Activated CD4-positive, alpha-beta T cell treated with anti-CD3 and anti-CD28 coated beads, Interleukin-2, amount 10 ng/mL, durations not matched to agents 7 days and 5 days (primary cell): ENCODE data around the gene DTNBP1. TPM values are rescaled to one million over a fixed set of nuclear protein-coding genes. Genes with fewer than 3 reads are reported as not detected.
"Not testable (repeated sequence)": the region's sequence is repeated elsewhere in the genome, so short reads cannot be mapped to it uniquely, and the experiment has no call there.

Experiments
- CTCF ChIA-PET: fragments of 350-600 bp; sonication (Branson Sonifier 250); formaldehyde crosslinking; loops from one replicate; lab custom pipeline; 2021; ENCODE audit warnings: antibody characterized with exemption; lab: Charles Lee
- POLR2A ChIA-PET: fragments of 350-600 bp; sonication (Branson Sonifier 250); formaldehyde crosslinking; loops from one replicate; lab custom pipeline; 2021; ENCODE audit warnings: antibody characterized with exemption; lab: Charles Lee
- DNase-seq: peaks from one replicate; pipeline ENCODE4 v3.0.0-alpha.2; 2020
- H3K27ac Mint-ChIP-seq: one replicate; pipeline ENCODE4 v1.8.0; 2021; ENCODE audit warnings: mild to moderate bottlenecking, moderate library complexity, mixed read lengths
- H3K27me3 Mint-ChIP-seq: one replicate; pipeline ENCODE4 v1.8.0; 2021; ENCODE audit warnings: mixed read lengths
- H3K36me3 Mint-ChIP-seq: one replicate; pipeline ENCODE4 v1.8.0; 2021; ENCODE audit warnings: low read depth, mixed read lengths
- H3K4me1 Mint-ChIP-seq: one replicate; pipeline ENCODE4 v1.8.0; 2021; ENCODE audit warnings: mixed read lengths
- H3K4me3 Mint-ChIP-seq: one replicate; pipeline ENCODE4 v1.8.0; 2021; ENCODE audit warnings: mild to moderate bottlenecking, moderate library complexity, mixed read lengths
- H3K9me3 Mint-ChIP-seq: one replicate; pipeline ENCODE4 v1.8.0; 2021; ENCODE audit warnings: mixed read lengths
- total RNA-seq, 2 experiments: library from RNA; stranded (reverse); gene quantifications; one replicate each; pipeline ENCODE4 v1.2.3, GENCODE V29; 2021

DTNBP1 gene
- total RNA-seq, 2 experiments from 2014 or later = 22.3 to 23.5 TPM

DNA sequence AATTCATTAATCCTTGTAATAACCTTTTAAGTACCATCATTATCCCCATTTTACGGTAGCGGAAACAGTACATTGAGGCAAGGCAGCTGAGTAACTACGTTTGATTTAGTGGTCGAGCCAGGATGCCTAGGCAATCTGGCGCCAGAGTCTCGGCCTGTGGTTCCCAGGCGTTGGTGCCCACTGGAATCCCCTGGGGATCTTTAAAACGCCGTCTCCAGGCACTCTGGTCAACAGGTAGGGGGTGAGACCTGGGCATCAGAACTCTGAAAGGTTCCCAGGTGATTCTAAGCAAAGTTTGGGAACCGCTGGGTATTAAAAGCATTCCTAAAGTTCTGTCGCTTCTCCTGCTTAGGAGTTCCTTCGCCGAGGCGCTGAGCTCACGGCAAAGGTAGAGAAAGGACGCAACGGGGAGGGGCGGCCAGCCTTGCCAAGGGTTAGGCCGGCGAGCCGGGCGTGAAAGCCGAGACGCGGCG, 939 bp downstream of the DTNBP1 start:
- no peaks in the 10 kb centered on the region for H3K9me3 Mint-ChIP-seq
- ChIA-PET POLR2A (no interaction called here), CTCF (interaction anchor here (0.6 to 1.1 kb wide), 2 partner anchors 232 to 431 kb away, joined by 3 read pairs; no protein-coding TSS in a partner anchor)
- peaks cover 19% of the 10 kb centered on the region for H3K27me3 Mint-ChIP-seq
- peak overlapping the region; percentile 80 for H3K4me3 Mint-ChIP-seq
- DNase-seq = no peak
- H3K36me3 Mint-ChIP-seq = peaks cover 16% of the 10 kb centered on the region
- H3K4me1 Mint-ChIP-seq = peaks cover 39% of the 10 kb centered on the region
- H3K27ac Mint-ChIP-seq = peak overlapping the region; percentile 84

DNA sequence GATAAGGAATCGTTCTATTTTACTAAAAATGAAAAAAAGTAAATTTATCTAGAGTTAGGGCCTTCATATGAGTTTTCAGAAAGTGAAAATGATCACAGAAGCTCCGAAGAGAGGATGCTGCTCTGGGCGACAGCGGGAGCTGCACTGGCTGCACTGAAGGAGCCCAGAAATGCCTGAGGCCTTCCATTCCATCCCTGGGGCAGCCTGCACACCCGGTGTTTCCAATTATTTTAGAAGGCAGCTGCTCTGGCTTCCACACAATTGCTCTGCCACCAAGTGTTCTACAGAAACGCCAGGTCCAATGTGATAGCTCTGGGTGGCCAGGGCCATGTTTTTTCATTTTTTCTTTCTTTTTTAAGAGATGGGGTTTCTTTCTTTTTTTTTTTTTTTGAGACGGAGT, 3.6 kb downstream of the DTNBP1 start:
- Mint-ChIP-seq H3K4me1 (peaks cover 43% of the 10 kb centered on the region), H3K36me3 (peaks cover 18% of the 10 kb centered on the region), H3K4me3 (no peak overlapping the region), H3K27ac (no peak overlapping the region), H3K9me3 (no peaks in the 10 kb centered on the region), H3K27me3 (peaks cover 9% of the 10 kb centered on the region)
- CTCF ChIA-PET = interaction anchor here (1.3 kb wide), 1 partner anchor 16 kb away, joined by 4 read pairs; no protein-coding TSS in a partner anchor
- POLR2A ChIA-PET = no interaction called here
- DNase-seq = no peak

DNA sequence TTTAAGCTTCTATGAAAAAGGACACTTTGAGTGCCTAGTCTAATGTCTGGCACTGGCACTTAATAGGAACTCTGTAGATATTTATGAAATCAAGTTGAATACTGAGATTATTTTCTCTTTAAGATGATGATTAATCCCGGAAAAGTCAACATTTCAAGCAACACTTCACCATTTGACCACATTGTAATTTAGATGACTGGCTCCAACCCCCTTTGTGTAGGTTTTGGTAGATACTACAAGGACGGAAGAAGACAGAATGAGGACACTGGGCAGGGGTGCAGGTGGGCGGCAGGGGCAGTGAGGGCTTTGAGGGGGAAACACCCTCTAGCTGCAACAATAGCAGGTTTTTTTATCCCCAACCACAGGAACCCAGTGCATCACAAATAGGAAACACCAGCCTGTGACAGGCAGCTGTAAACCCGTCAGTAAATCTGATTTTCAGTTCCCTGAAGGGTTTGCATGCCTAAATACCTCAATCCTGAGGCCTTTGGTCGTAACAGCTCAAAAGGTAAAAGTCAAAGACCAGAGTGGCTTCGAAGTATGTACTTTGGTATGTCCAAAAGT, 4.6 kb downstream of the DTNBP1 start:
- ChIA-PET POLR2A (no interaction called here), CTCF (interaction anchor here (1.3 kb wide), 1 partner anchor 15 kb away, joined by 4 read pairs; no protein-coding TSS in a partner anchor)
- Mint-ChIP-seq H3K36me3 (peaks cover 18% of the 10 kb centered on the region), H3K27ac (no peak overlapping the region), H3K4me3 (no peak overlapping the region), H3K9me3 (no peaks in the 10 kb centered on the region), H3K27me3 (no peaks in the 10 kb centered on the region), H3K4me1 (peaks cover 42% of the 10 kb centered on the region)
- no peak for DNase-seq

DNA sequence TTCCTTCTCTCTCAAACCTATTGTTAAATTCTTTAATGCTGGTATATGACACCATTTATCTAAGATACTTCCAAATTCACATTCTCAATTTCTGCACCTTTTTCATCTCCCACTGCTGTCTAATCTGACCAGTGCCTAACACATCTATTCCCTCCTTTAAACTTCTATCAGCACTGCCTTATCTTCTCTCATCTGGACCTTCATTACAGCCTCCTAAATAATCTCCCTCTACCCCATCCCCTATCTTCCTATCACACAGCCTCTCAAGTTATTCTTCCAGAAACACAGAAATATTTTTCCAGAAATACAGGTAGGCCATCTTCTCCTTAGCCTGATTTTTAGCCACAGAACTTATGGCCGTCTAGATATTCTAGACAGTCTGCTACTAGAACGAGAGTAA, 5.5 kb downstream of the DTNBP1 start:
- Mint-ChIP-seq H3K4me3 (no peak overlapping the region), H3K4me1 (peaks cover 45% of the 10 kb centered on the region), H3K36me3 (peaks cover 21% of the 10 kb centered on the region), H3K27me3 (no peaks in the 10 kb centered on the region), H3K27ac (no peak overlapping the region), H3K9me3 (no peaks in the 10 kb centered on the region)
- DNase-seq = no peak
- POLR2A ChIA-PET = no interaction called here
- CTCF ChIA-PET = no interaction called here

DNA sequence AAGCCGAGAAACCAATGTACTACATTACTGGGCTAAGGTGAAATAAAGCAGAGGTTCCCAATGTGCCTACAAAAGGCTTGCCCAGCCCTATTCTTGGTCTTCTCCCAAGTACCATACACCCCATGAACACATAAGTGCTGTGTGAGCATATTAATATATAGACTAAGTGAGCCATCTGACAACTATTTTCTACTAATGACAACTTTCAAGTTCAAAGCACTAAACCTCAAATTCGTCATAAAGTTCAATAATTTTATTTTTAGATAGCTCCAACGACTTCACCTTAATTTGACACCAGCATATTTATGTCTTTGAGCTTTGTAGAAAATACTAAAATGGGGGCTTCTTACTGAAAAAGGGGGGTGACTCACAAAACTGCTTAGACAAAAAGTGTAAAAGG, 6.7 kb downstream of the DTNBP1 start:
- ChIA-PET POLR2A (no interaction called here), CTCF (interaction anchor here (1.8 kb wide), 1 partner anchor 35 kb away, joined by 4 read pairs; no protein-coding TSS in a partner anchor)
- H3K27me3 Mint-ChIP-seq = no peaks in the 10 kb centered on the region
- H3K9me3 Mint-ChIP-seq = no peaks in the 10 kb centered on the region
- H3K4me3 Mint-ChIP-seq = no peak overlapping the region
- peaks cover 44% of the 10 kb centered on the region for H3K4me1 Mint-ChIP-seq
- no peak overlapping the region for H3K27ac Mint-ChIP-seq
- peaks cover 21% of the 10 kb centered on the region for H3K36me3 Mint-ChIP-seq
- no peak for DNase-seq

DNA sequence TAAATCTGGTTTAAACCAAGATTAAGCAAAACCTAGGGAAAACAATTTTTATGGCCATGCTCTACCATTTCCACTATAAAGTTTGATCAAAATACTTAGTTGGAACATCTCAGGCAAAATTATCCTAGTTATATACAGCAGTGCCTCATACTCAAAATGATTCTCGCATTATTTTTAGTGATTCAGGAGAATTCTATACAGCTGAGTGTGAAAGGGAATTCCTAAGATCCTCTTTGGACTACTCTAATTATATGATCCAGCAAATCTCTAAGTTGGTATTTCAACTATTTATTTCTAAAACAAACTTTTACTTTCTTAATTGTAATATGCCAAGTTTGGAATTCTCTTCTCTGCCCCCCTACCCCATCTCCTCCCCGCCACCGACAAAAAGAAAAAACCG, 8.6 kb downstream of the DTNBP1 start:
- H3K9me3 Mint-ChIP-seq = no peaks in the 10 kb centered on the region
- ChIA-PET POLR2A (no interaction called here), CTCF (no interaction called here)
- no peak overlapping the region for H3K27ac Mint-ChIP-seq
- H3K4me3 Mint-ChIP-seq = no peak overlapping the region
- peaks cover 34% of the 10 kb centered on the region for H3K4me1 Mint-ChIP-seq
- no peak for DNase-seq
- no peaks in the 10 kb centered on the region for H3K27me3 Mint-ChIP-seq
- H3K36me3 Mint-ChIP-seq = peaks cover 24% of the 10 kb centered on the region

DNA sequence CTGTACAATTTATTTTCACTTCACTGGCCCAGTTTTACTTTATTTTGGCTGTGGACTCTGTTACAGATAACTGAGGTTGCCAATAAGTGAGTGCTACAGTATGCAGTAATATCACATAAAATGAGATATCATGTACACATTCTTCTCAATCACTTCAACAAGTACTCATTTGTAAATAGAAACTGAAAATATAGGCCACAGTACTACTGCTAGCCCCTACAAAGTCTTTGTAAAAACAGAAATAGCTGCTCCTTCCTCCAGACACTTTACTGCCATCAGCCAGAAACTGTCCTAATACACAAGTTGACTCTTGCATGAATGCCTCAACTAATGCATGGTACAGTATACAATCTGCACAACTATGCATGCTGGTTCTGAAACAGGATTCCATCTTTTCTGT, 9.2 kb downstream of the DTNBP1 start:
- CTCF ChIA-PET = no interaction called here
- Mint-ChIP-seq H3K27me3 (no peaks in the 10 kb centered on the region), H3K27ac (no peak overlapping the region), H3K9me3 (no peaks in the 10 kb centered on the region), H3K36me3 (peaks cover 28% of the 10 kb centered on the region), H3K4me3 (no peak overlapping the region), H3K4me1 (peaks cover 31% of the 10 kb centered on the region)
- POLR2A ChIA-PET = interaction anchor here (0.6 kb wide), 1 partner anchor 439 kb away, joined by 3 read pairs; no protein-coding TSS in a partner anchor
- no peak for DNase-seq

DNA sequence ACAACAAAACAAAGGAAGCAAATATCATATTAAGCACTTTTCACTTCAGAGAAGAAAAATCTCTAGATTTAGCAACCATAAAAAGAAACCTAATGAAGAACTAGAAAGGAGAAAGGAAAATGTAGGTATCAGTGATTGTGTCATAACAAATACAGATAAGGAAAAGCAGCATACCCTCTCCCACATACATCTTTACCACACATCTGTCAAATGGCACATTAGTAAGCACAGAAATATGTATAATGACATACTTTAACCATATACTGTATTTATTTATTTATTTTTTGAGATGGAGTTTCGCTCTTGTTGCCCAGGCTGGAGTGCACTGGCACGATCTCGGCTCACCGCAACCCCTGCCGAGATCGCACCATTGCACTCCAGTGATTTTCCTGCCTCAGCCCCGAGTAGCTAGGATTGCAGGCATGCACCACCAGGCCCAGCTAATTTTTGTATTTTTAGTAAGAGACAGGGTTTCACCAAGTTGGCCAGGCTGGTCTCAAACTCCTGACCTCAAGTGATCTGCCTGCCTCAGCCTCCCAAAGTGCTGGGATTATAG, 12.7 kb downstream of the DTNBP1 start:
- H3K27me3 Mint-ChIP-seq, H3K27ac Mint-ChIP-seq, POLR2A ChIA-PET, CTCF ChIA-PET, DNase-seq, H3K4me3 Mint-ChIP-seq: not testable (repeated sequence)
- Mint-ChIP-seq H3K36me3 (peaks cover 55% of the 10 kb centered on the region), H3K9me3 (peaks cover 18% of the 10 kb centered on the region), H3K4me1 (peaks cover 25% of the 10 kb centered on the region)

DNA sequence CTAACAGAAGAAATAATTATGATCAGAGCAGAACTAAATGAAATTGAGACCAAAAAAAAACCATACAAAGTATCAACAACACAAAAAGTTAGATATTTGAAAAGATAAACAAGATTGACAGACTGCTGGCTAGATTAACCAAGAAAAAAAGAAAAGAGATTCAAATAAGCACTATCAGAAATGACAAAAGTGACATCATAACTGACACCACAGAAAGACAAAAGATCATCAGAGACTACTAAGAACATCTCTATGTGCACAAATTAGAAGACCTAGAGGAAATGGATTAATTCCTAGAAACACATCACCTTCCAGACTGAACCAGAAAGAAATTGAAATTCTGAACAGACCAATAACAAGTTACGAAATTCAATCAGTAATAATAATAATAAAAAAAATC, 17.9 kb downstream of the DTNBP1 start:
- Mint-ChIP-seq H3K27ac (no peak overlapping the region), H3K9me3 (peaks cover 37% of the 10 kb centered on the region), H3K4me1 (peaks cover 9% of the 10 kb centered on the region), H3K4me3 (no peak overlapping the region), H3K27me3 (no peaks in the 10 kb centered on the region), H3K36me3 (peaks cover 80% of the 10 kb centered on the region)
- no peak for DNase-seq
- ChIA-PET POLR2A (no interaction called here), CTCF (no interaction called here)

DNA sequence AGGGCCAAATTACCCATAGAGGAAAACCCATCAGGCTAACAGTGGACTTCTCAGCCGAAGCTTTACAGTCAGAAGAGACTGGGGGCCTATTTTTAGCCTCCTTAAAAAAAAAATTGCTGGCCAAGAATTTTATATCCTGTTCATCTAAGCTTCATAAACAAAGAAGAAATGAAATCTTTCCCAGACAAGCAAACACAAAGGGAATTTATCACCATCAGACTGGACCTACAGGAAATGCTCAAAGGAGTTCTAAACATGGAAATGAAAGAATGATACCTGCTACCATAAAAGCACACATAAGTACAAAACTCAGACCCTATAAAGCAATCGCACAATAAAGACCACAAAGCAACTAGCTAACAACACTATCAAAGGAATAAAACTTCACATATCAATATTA, 19.3 kb downstream of the DTNBP1 start:
- CTCF ChIA-PET = interaction anchor here (1.2 to 1.5 kb wide), 2 partner anchors 15 to 37 kb away, joined by 4 read pairs; no protein-coding TSS in a partner anchor
- Mint-ChIP-seq H3K9me3 (peaks cover 39% of the 10 kb centered on the region), H3K4me1 (peaks cover 7% of the 10 kb centered on the region), H3K36me3 (peaks cover 77% of the 10 kb centered on the region), H3K27me3 (no peaks in the 10 kb centered on the region), H3K4me3 (no peak overlapping the region), H3K27ac (no peak overlapping the region)
- POLR2A ChIA-PET = no interaction called here
- DNase-seq = no peak

DNA sequence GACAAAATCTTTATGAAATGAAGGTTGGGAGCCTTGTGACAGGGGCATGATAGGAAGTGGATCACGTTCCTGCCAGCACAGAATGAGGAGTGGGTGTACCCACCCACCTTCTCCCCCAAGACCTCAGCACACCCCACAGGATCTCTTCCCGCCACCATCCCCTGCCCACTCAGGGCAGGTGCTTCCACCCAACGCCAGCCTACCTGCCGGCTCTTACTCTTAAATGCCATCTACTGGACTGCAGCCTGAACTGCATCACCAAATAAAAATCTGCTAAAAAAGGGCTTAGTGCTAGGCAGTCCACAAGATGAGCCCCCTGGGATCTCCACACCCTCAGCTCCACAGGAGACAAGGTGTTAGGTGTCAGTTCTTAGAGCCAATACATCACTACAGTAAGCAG, 20.6 kb downstream of the DTNBP1 start:
- Mint-ChIP-seq H3K9me3 (peaks cover 35% of the 10 kb centered on the region), H3K36me3 (peaks cover 73% of the 10 kb centered on the region), H3K4me3 (no peak overlapping the region), H3K4me1 (peaks cover 7% of the 10 kb centered on the region), H3K27me3 (no peaks in the 10 kb centered on the region), H3K27ac (no peak overlapping the region)
- POLR2A ChIA-PET = no interaction called here
- DNase-seq = no peak
- CTCF ChIA-PET = interaction anchor here (0.5 to 1.5 kb wide), 2 partner anchors 16 to 122 kb away, joined by 4 to 5 read pairs; no protein-coding TSS in a partner anchor

DNA sequence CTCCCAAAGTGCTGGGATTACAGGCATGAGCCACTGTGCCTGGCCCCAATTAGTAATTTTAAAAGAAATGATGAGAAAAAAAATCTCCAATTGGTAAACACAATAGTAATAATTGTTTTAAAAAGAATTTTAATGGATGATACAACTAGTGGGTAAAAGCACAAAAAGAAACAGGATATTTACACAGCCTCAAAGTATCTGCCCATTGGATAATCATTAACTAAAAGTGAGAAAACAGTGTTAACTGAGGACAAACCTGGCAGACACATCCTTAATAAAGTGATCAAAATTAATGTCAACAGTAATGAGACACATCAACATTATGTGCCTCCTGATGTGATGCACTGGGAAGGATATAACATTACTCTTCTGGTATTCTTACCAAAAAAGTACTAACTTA, 24.5 kb downstream of the DTNBP1 start:
- Mint-ChIP-seq H3K4me1 (no peaks in the 10 kb centered on the region), H3K4me3 (no peak overlapping the region), H3K9me3 (peaks cover 11% of the 10 kb centered on the region), H3K36me3 (peaks cover 62% of the 10 kb centered on the region), H3K27ac (no peak overlapping the region), H3K27me3 (no peaks in the 10 kb centered on the region)
- POLR2A ChIA-PET = no interaction called here
- CTCF ChIA-PET = no interaction called here
- no peak for DNase-seq

DNA sequence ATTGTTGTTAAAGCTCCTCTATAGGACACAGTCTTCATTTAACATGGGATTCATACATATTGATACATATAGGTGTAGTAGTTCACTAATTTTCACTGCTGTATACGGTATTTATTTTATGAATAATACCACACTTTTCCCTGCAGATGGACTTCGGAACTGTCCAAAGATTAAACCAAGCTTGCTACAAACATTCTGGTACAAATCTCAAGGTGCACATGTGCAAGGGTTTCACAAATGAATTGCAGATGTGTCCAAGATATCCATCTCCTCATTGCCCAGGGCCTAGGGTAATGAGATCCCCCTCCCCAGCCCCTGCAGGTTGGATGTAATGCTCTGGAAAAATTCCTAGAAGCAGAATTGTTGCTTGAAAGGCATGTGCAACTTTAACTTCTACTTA, 31.4 kb downstream of the DTNBP1 start:
- Mint-ChIP-seq H3K9me3 (peaks cover 7% of the 10 kb centered on the region), H3K4me3 (no peak overlapping the region), H3K4me1 (peaks cover 24% of the 10 kb centered on the region), H3K27me3 (no peaks in the 10 kb centered on the region), H3K27ac (no peak overlapping the region), H3K36me3 (peaks cover 24% of the 10 kb centered on the region)
- ChIA-PET POLR2A (no interaction called here), CTCF (interaction anchor here (0.6 kb wide), 1 partner anchor 605 kb away, joined by 3 read pairs; no protein-coding TSS in a partner anchor)
- no peak for DNase-seq
